Left forelimb (tissue), 1 donor: ENCODE data around the gene SCAMP4.

Experiments used
- DNase-seq: peaks from one replicate; pipeline ENCODE4 v3.0.0-alpha.2; 2018; ENCODE audit warnings: low spot score

The SCAMP4 gene

DNA sequence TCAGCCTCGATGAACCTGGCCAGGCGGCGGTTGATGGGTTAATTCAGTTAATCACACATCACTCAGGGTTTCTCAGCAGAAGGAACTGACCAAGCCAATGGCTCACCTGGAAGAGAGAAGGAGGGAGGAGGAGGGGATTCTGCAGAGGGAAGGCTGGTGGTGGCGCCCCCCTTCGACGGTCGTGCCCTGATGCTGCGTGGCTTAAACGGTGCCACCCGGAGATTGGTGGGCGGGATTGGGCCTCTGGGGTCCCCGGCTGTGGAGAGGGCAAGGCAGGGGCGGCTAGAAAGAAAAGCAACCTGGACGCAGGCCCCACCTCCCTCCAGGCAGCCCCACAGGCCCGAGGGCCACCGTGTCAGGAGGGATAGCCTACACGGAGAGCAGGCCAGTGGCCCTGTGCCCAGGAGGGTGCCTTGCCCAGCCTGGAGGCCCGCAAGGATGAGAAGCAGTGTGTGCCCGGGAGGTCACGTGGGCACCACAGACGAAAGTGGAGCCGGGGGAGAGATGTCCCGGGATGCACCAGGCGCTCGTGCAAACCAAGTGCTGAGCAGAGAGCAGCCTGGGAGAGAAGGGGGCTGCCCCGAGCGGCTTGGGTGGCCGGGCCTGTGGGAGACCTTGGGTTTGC, 51.8 kb downstream of the SCAMP4 start:
- no peak for DNase-seq

GRCh38 chr19:1957562-1958248, 52.5 kb downstream of the SCAMP4 start:
- no peak for DNase-seq

- DNase-seq: no peak
Measured at GRCh38 chr19:1959928-1960589, 54.9 kb downstream of the SCAMP4 start.

DNA sequence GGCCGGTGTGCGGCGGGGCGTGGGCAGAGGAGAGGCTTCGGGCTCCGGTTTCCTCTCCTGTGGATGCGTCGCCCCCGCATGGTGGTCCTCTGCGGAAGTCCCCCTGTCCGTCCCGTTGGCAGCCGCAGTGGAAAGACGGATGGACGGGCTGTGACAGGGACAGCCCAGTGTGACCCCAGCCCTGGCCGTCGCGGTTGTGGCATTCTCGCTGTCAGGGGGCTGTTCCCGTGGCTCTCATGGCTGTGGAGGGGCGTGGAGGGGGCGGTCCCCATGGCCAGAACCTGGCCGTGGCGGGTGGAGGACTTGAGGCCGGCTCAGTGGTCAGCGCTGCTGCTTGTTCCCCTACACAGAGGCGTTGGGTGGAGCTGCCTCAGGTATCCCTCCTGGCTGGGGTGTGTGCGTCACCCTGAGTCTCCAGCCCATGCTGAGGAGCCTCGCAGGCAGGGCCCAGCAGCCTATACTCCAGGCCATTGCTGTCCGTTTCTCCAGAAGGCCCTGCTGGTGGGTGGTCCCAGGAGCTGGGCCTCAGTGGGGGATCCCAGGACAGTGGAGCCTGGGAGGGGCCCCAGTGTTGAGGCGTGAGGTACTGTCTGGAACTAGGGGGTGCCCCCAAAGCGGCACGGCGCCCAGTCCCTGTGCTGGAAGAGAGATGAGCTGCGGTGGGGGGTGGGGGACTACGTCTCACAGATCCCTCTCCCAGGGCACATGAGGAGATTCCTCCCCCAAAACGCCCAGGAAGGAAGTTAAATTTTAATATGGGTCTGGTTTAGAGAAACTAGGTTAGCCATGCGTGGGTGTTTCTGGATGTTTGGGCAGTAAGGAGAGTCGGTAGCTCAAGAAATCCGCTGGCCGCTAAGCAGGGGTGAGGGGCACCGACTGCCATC, 56.0 kb downstream of the SCAMP4 start:
- DNase-seq: no peak

DNA sequence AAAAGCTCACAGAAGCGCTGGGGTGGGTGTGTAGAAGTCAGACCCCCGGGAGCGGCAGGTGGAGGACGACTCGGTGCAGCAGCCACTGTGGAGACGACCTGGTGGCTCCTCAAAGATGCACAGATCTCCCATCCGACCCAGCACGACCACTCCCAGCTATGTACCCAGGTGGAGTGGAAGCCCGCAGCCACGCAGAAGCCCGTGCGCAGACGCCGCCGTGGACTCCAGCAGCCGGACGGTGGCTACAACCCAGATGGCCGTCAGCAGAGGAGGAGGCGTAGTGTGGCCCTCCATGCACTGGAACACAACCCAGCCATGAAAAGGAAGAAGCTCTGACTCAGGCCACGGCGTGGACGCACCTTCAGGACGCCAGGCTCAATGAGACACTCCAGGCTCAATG, 57.5 kb downstream of the SCAMP4 start:
- DNase-seq: no peak

- no peak for DNase-seq
Measured at GRCh38 chr19:1967087-1967608, 61.9 kb downstream of the SCAMP4 start.

DNA sequence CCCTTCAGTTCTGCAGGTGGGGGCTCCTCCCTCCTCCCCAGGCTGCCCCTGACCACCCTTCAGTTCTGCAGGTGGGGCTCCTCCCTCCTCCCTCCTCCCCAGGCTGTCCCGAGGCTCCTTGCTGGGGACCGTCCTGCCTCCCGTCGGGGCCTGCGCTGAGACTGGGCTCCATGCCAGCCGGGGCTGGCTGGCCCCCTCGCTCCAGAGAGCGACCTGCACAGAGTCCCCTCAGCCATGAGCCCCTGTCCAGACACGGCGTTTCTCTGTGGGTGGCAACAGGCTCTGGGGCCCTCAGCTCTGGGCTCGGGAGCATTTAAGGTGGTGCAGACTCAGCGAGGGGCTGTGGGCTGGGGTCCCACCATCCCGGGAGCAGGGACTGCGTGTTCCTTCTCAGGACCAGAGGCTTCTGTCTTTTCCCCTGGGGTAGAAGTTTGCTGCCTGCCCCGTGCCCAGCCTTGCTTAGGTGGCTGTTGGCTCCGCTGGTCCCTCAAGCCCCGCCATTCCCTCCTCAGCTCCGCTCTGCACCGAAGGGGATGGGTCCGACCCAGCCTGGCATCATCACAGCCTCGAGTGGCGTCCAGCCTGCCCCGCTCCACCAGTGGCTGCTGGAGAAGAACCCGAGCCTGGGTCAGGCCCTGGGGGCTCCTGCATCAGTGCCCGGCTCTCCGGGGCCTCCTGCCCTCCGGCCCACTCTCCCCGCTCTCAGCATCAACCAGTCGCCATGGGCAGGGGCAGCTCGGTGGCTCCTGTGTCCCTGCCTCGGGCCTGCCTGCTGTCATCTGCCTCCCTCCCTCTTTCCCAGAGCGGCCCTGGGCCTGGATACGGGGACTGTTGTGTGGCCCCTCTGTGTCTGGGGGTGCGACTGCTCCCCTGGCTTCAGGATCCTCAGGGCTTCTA, 63.3 kb downstream of the SCAMP4 start:
- DNase-seq: no peak

DNA sequence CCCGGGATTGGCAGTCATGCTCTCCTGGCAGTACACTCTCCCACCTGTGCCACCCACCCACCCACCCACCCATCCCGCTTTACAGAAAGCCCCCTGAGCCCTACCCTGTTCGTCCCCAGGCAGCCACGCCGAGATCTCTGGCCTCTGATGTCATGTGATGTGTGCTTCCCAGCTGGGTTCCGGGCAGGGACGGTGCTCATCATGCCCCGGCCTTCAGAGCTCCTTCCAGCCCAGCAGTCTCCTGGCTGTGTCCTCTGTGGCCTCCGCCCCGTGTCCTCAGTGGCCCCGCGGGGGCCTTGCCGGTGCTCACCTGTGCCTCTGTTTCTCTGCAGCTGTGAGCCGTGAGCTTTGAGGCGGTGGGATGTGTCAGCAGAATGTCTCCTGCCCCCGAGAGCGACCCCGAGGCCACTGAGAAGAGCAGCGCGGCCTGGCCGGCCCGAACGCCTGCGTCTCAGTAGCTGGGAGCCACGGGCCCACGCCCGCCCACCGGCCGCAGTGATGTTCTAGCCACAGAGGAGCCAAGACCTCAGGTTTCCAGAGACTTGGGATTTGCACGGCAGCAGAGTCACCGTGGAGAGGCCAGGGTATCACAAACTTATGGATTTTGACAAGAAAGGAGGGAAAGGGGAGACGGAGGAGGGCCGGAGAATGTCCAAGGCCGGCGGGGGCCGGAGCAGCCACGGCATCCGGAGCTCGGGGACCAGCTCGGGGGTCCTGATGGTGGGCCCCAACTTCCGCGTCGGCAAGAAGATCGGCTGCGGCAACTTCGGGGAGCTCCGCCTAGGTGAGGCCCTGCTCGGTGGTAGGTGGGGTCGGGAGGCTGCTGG, 64.2 kb downstream of the SCAMP4 start:
- DNase-seq: no peak

GRCh38 chr19:1970003-1970805, 65.0 kb downstream of the SCAMP4 start:
- no peak for DNase-seq

DNA sequence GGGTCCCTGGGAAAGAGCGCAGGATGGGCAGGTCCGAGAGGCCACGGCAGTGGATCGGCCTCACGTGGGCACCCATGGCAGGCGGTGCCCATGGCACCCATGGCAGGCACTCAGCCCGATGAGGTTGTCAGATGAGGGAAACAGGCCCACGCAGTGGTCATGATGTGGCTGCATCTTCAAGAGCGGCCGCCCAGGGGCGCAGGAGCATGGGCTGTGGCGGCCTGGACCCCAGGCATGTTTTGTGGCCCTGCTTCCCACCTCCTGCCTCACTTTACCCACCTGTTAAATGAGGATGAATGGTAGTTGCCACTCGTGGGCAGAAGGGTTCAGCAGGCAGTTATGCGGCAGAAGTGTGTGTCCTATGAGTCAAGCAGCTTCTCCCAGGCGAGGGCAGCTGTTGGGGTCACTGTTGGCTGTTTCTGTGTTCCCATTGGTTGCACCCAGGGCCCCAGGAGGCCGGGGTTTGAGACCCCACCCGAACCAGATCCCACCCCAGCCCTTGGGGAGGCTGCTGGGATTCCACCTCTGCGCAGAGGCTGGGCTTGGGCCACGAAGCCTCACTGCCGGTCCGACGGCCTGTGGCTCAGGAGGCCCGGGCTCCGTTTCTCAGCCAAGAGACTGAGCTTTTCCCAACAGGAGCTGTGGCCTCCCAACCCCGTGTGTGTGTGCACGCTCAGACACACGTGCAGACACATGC, 65.8 kb downstream of the SCAMP4 start:
- no peak for DNase-seq

GRCh38 chr19:1974381-1975161, 69.4 kb downstream of the SCAMP4 start:
- no peak for DNase-seq

DNA sequence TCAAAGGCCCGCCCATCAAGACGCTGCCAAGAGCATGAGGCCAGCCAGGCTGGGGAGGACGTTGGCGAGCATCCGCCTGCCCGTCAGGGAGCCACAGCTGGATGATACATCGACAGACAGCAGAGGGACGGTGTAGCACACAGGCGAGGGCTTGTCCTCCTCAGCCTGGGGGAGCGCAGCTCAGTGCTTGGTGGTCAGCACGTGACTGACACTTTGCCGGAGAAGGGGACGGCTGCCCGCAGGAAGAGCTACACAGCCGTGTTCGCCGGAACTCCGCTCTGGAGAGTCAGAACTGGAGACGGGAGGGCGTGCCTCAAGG, 69.9 kb downstream of the SCAMP4 start:
- no peak for DNase-seq
